Esophagus squamous epithelium (tissue), 5 donors: Measurements from ENCODE around the gene C9orf153. TPM values are rescaled to one million over a fixed set of nuclear protein-coding genes. Genes with fewer than 3 reads are reported as not detected.

Source experiments
- DNase-seq: peaks from one replicate; lab custom pipeline; 2025; lab: John Stamatoyannopoulos, UW
- H3K27ac ChIP-seq, 4 donors: fragments of 200-600 bp; sonication (generic); one replicate each; pipeline ENCODE4 v1.5.1; 2016 to 2019; ENCODE audit warnings: mild to moderate bottlenecking in 1 of 4
- H3K27me3 ChIP-seq, 4 donors: fragments of 200-600 bp; sonication (generic); 1 replicate in 3 of 4; 2 replicates in 1 of 4; pipeline versions ENCODE4 v1.5.1 to v1.6.0; 2017 to 2021; ENCODE audit warnings: antibody characterized with exemption in 1 of 4
- H3K36me3 ChIP-seq, 3 donors: fragments of 200-600 bp; sonication (generic); one replicate each; pipeline ENCODE4 v1.5.1; 2016 to 2019
- H3K4me1 ChIP-seq, 3 donors: fragments of 200-600 bp; sonication (generic); one replicate each; pipeline ENCODE4 v1.5.1; 2017 to 2019
- H3K4me3 ChIP-seq, 4 donors: fragments of 200-600 bp; sonication (generic); 1 replicate in 3 of 4; 2 replicates in 1 of 4; pipeline ENCODE4 v1.5.1; 2016 to 2019; ENCODE audit warnings: mild to moderate bottlenecking in 2 of 4, moderate library complexity in 1 of 4
- H3K9me3 ChIP-seq, 3 donors: fragments of 200-600 bp; sonication (generic); one replicate each; pipeline ENCODE4 v1.5.1; 2016 to 2019
- POLR2A ChIP-seq, 4 donors: fragments of 450-650 bp; IDR thresholded peaks; one replicate each; pipeline ENCODE4 v1.6.1; 2017; ENCODE audit warnings: antibody characterized with exemption in 4 of 4, mild to moderate bottlenecking in 4 of 4, moderate library complexity in 3 of 4
- WGBS, 2 donors: methylation state at CpG; one replicate each; pipeline ENCODE4 v1.1.5; 2018; 5-methylcytosine and 5-hydroxymethylcytosine counted together
- intact Hi-C: fragments of 100-400 bp; cut with DNase I; formaldehyde crosslinking; loops from one replicate; pipeline ENCODE4 v1.15.0; 2022
- total RNA-seq, 4 donors: library from RNA; depleted of rRNA; stranded (reverse); fragments of >200 nt; gene quantifications; one replicate each; pipeline ENCODE4 v1.1.0, GENCODE V29; 2016
- TF ChIP-seq, protein P1 (sequence below), 6 experiments: fragments of 450-650 bp in 4 of 6; fragments of 200-600 bp in 2 of 6; sonication (generic) in 2 of 6; IDR thresholded peaks; one replicate each; pipeline ENCODE4 v1.5.1; 2016 to 2019; ENCODE audit warnings: antibody characterized with exemption in 6 of 6, mild to moderate bottlenecking in 4 of 6, moderate library complexity in 4 of 6
- donor health status: DM: yes; HTN: yes; CAD: no.

Gene C9orf153
- total RNA-seq, 4 donors from 2014 or later: not detected

DNA sequence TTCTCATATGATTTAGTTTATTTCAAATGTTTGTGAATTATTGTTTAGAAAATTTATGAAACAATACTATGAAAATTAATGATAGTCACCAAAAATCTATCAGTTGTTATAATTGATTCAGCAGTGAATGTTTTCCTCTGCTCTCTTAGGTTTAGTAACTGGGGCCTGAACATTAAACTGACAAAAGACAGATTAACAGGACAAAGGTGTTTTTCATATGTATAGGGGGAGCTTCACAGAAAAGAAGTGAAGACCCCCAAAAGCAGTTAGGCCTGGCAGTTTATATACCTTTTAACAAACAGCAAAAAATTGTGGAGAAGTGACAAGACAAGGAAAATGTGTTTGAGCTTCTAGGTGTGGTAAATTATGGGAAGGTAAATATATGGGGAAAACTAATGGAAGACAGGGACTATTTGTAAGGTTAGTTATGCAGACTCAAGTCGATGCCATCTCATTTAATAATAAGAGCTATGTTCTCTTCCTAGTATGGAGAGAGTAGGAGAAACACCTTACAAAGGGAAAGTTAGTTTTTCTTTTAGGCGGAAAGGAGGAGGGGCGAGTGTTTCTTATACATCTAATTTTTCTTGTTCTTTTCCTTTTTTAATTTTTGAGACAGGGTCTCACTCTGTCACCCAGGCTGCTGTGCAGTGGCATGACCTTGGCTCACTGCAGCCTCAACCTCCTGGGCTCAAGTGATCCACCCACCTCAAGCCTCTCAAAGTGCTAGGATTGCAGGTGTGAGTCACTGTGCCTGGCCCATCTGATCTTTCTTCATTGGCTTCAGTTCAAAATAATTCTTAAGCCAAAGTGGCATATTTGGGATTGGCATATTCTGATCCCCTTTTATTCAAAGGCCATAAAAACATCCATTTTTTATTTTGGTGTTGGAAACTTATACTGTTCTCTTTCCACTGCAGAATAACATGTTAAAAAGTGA is 77.8 kb downstream of the C9orf153 start:
- 72 to 83% methylated on average over 3 of the region's 3 CpGs for WGBS, 2 donors

GRCh38 chr9:86178503-86178902 is 81.0 kb downstream of the C9orf153 start:
- no peaks in the 10 kb centered on the region for H3K36me3 ChIP-seq
- TF ChIP-seq, protein P1, sequence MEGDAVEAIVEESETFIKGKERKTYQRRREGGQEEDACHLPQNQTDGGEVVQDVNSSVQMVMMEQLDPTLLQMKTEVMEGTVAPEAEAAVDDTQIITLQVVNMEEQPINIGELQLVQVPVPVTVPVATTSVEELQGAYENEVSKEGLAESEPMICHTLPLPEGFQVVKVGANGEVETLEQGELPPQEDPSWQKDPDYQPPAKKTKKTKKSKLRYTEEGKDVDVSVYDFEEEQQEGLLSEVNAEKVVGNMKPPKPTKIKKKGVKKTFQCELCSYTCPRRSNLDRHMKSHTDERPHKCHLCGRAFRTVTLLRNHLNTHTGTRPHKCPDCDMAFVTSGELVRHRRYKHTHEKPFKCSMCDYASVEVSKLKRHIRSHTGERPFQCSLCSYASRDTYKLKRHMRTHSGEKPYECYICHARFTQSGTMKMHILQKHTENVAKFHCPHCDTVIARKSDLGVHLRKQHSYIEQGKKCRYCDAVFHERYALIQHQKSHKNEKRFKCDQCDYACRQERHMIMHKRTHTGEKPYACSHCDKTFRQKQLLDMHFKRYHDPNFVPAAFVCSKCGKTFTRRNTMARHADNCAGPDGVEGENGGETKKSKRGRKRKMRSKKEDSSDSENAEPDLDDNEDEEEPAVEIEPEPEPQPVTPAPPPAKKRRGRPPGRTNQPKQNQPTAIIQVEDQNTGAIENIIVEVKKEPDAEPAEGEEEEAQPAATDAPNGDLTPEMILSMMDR (IDR thresholded peaks at IDR 0.05): no peak
- TF ChIP-seq POLR2A (IDR thresholded peaks at IDR 0.05): no peak
- WGBS, 2 donors: 68 to 83% methylated on average over 5 of the region's 5 CpGs
- H3K4me3 ChIP-seq: no peak overlapping the region
- H3K27ac ChIP-seq: no peak overlapping the region
- intact Hi-C loops: no loop called here
- no peaks in the 10 kb centered on the region for H3K4me1 ChIP-seq
- H3K9me3 ChIP-seq: no peaks in the 10 kb centered on the region
- H3K27me3 ChIP-seq: no peaks in the 10 kb centered on the region
- no peak for DNase-seq

More for the DNA sequence above, 77.8 kb downstream of the C9orf153 start:
- H3K4me3 ChIP-seq: no peak overlapping the region
- no peaks in the 10 kb centered on the region for H3K9me3 ChIP-seq
- DNase-seq: no peak
- H3K27me3 ChIP-seq: no peaks in the 10 kb centered on the region
- H3K4me1 ChIP-seq: no peaks in the 10 kb centered on the region
- intact Hi-C loops: no loop called here
- no peaks in the 10 kb centered on the region for H3K36me3 ChIP-seq
- no peak for TF ChIP-seq POLR2A (IDR thresholded peaks at IDR 0.05)
- TF ChIP-seq, protein P1 (IDR thresholded peaks at IDR 0.05): no peak
- no peak overlapping the region for H3K27ac ChIP-seq

DNA sequence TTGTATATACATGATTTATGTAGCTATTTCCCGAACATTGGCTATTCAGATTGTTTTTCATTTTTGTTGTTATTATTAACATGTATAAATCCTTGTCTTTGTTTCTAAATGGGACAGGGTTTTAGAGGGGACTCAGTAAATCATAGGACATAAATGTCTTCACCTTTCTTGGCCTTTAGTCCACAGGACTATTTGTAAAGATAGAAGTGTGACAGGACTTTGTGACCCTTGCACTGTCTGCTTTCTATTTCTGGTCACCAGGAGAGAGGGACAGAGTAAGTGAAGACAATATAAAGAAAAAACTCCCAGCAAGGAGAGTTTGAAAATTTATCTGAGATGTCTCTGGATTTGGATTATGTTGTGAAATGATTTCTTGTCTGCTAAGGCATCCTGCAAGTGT is 81.5 kb downstream of the C9orf153 start:
- Histone ChIP-seq H3K27ac (no peak overlapping the region), H3K4me3 (no peak overlapping the region), H3K27me3 (no peaks in the 10 kb centered on the region), H3K36me3 (no peaks in the 10 kb centered on the region), H3K9me3 (no peaks in the 10 kb centered on the region), H3K4me1 (no peaks in the 10 kb centered on the region)
- intact Hi-C loops: no loop called here
- DNase-seq: no peak
- TF ChIP-seq, protein P1 (IDR thresholded peaks at IDR 0.05): no peak
- no peak for TF ChIP-seq POLR2A (IDR thresholded peaks at IDR 0.05)
- 41 to 50% methylated on average over 1 of the region's 1 CpG for WGBS, 2 donors

GRCh38 chr9:86176468-86176867 is 83.0 kb downstream of the C9orf153 start:
- H3K27me3 ChIP-seq: no peaks in the 10 kb centered on the region
- WGBS, 2 donors: 80 to 86% methylated on average over 2 to 3 of the region's 5 CpGs
- H3K4me3 ChIP-seq: no peak overlapping the region
- no peak for DNase-seq
- H3K4me1 ChIP-seq: no peaks in the 10 kb centered on the region
- intact Hi-C loops: no loop called here
- H3K27ac ChIP-seq: no peak overlapping the region
- no peaks in the 10 kb centered on the region for H3K9me3 ChIP-seq
- no peak for TF ChIP-seq POLR2A (IDR thresholded peaks at IDR 0.05)
- TF ChIP-seq, protein P1 (IDR thresholded peaks at IDR 0.05): no peak
- no peaks in the 10 kb centered on the region for H3K36me3 ChIP-seq

GRCh38 chr9:86175743-86176456 is 83.6 kb downstream of the C9orf153 start:
- WGBS, 2 donors: 77 to 88% methylated on average over 5 of the region's 5 CpGs
- no peak overlapping the region for H3K4me3 ChIP-seq
- DNase-seq: no peak
- H3K9me3 ChIP-seq: no peaks in the 10 kb centered on the region
- no peak overlapping the region for H3K27ac ChIP-seq
- no peak for TF ChIP-seq POLR2A (IDR thresholded peaks at IDR 0.05)
- TF ChIP-seq, protein P1 (IDR thresholded peaks at IDR 0.05): no peak
- intact Hi-C loops: no loop called here
- no peaks in the 10 kb centered on the region for H3K27me3 ChIP-seq
- H3K36me3 ChIP-seq: no peaks in the 10 kb centered on the region
- no peaks in the 10 kb centered on the region for H3K4me1 ChIP-seq
